PC-3 (cell line): ENCODE results near the gene NOC2L.

Experiments used
- CTCF ChIP-seq: fragments of 300-600 bp; sonication (generic); conservative IDR thresholded peaks from 2 replicates; pipeline ENCODE4 v1.5.1; 2017; ENCODE audit warnings: antibody characterized with exemption, low read depth, mild to moderate bottlenecking, low read length
- EZH2 ChIP-seq: fragments of 300-600 bp; sonication (generic); IDR thresholded peaks from one replicate; pipeline ENCODE4 v1.6.1; 2017; ENCODE audit warnings: antibody characterized with exemption, mild to moderate bottlenecking, low read length; ENCODE audit not compliant: unreplicated experiment
- EZH2phosphoT487 ChIP-seq: fragments of 300-600 bp; sonication (generic); IDR thresholded peaks from 2 replicates; pipeline ENCODE4 v1.6.1; 2018; ENCODE audit warnings: mild to moderate bottlenecking, antibody characterized with exemption, low read length, borderline replicate concordance

GRCh38 chr1:966135-966703 is 7.2 kb upstream of the NOC2L start, which contains the start of gene PLEKHN1:
- TF ChIP-seq CTCF = no peak
- TF ChIP-seq EZH2 = no peak
- TF ChIP-seq EZH2phosphoT487 = no peak
